CD8-positive, alpha-beta memory T cell (primary cell): ENCODE results near the gene MACROD2. TPM values are rescaled to one million over a fixed set of nuclear protein-coding genes. Genes with fewer than 3 reads are reported as not detected.

Experiments used
- CTCF ChIA-PET: fragments of 350-600 bp; sonication (Branson Sonifier 250); formaldehyde crosslinking; loops from one replicate; lab custom pipeline; 2021; ENCODE audit warnings: antibody characterized with exemption; lab: Charles Lee
- POLR2A ChIA-PET: fragments of 350-600 bp; sonication (Branson Sonifier 250); formaldehyde crosslinking; loops from one replicate; lab custom pipeline; 2021; ENCODE audit warnings: antibody characterized with exemption; lab: Charles Lee
- DNase-seq, 5 donors: peaks; one replicate each; pipeline versions ENCODE4 v3.0.0 to v3.0.0-alpha.2; 2020 to 2022; ENCODE audit warnings: mixed read lengths in 1 of 5
- H3K27ac ChIP-seq: one replicate; pipeline ENCODE4 v1.7.0; 2013; ENCODE audit warnings: low read depth, mild to moderate bottlenecking, low read length, moderate library complexity
- H3K27me3 ChIP-seq: 2 replicates; pipeline ENCODE4 v1.7.0; 2013; ENCODE audit warnings: low read length, mild to moderate bottlenecking; ENCODE audit not compliant: insufficient read depth, poor library complexity, severe bottlenecking
- H3K36me3 ChIP-seq: 2 replicates; pipeline ENCODE4 v1.7.0; 2013; ENCODE audit warnings: mild to moderate bottlenecking, low read length, moderate library complexity; ENCODE audit not compliant: insufficient read depth
- H3K4me1 ChIP-seq: 2 replicates; pipeline ENCODE4 v1.7.0; 2013; ENCODE audit warnings: mild to moderate bottlenecking, low read length, moderate library complexity; ENCODE audit not compliant: insufficient read depth
- H3K4me3 ChIP-seq: 2 replicates; pipeline ENCODE4 v1.7.0; 2013; ENCODE audit warnings: mild to moderate bottlenecking, low read length
- H3K9me3 ChIP-seq: 2 replicates; pipeline ENCODE4 v1.7.0; 2013; ENCODE audit warnings: mild to moderate bottlenecking, low read length
- H3K27ac Mint-ChIP-seq, 8 donors: one replicate each; pipeline ENCODE4 v1.8.0; 2020 to 2021; ENCODE audit warnings: mixed read lengths in 8 of 8, mild to moderate bottlenecking in 6 of 8, inconsistent platforms in 3 of 8, moderate library complexity in 3 of 8
- H3K27me3 Mint-ChIP-seq, 2 donors: one replicate each; pipeline ENCODE4 v1.8.0; 2020 to 2021; ENCODE audit warnings: mixed read lengths in 2 of 2, mild to moderate bottlenecking in 1 of 2, moderate library complexity in 1 of 2
- H3K36me3 Mint-ChIP-seq, 3 donors: one replicate each; pipeline ENCODE4 v1.8.0; 2020 to 2021; ENCODE audit warnings: mixed read lengths in 3 of 3, inconsistent platforms in 1 of 3, mild to moderate bottlenecking in 1 of 3
- H3K4me1 Mint-ChIP-seq, 3 donors: one replicate each; pipeline ENCODE4 v1.8.0; 2020 to 2021; ENCODE audit warnings: mixed read lengths in 3 of 3, inconsistent platforms in 1 of 3, mild to moderate bottlenecking in 1 of 3
- H3K4me3 Mint-ChIP-seq, 7 donors: one replicate each; pipeline ENCODE4 v1.8.0; 2020 to 2021; ENCODE audit warnings: mixed read lengths in 7 of 7, mild to moderate bottlenecking in 6 of 7, moderate library complexity in 4 of 7, inconsistent platforms in 2 of 7
- H3K9me3 Mint-ChIP-seq, 5 donors: one replicate each; pipeline ENCODE4 v1.8.0; 2020 to 2022; ENCODE audit warnings: mixed read lengths in 5 of 5, mild to moderate bottlenecking in 3 of 5, moderate library complexity in 2 of 5, inconsistent platforms in 1 of 5
- polyA plus RNA-seq: library from polyadenylated mRNA; unstranded; fragments of 300-500 nt; fragmentation: Illumina TruSeq; gene quantifications from one replicate; pipeline ENCODE4 v1.2.3, GENCODE V29; 2021
- total RNA-seq, 2 experiments: library from RNA; stranded (reverse); gene quantifications; one replicate each; pipeline ENCODE4 v1.2.3, GENCODE V29; 2021

MACROD2 gene
- total and polyA plus RNA-seq, 3 experiments from 2014 or later = not detected

DNA sequence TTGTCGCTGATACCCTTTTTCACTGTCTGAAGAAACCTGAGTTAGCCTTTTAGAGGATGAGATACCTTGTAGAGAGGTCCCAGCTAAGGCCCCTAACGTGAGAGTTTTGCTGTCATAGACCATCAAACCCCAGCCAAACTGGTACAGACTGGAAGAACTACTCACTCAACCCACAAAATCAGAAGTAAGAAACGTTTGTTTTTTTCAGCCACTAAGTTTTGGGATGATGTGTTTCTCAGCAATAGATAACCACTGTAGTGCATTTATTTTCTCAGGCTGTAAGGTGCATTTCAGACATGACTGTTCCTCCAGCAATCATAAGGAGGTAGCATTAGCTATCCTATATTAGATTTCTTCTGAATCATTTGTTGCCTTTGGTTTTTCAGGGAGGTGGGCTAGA, 749.4 kb downstream of the MACROD2 start:
- Histone ChIP-seq H3K27ac (no peak overlapping the region), H3K36me3 (no peaks in the 10 kb centered on the region), H3K4me3 (no peak overlapping the region), H3K4me1 (no peaks in the 10 kb centered on the region), H3K9me3 (no peaks in the 10 kb centered on the region), H3K27me3 (no peaks in the 10 kb centered on the region)
- DNase-seq = no peak
- POLR2A ChIA-PET = no interaction called here
- CTCF ChIA-PET = no interaction called here
- Mint-ChIP-seq H3K36me3 (no peaks in the 10 kb centered on the region), H3K4me3 (peak overlapping the region in 1 of 7 donors; percentile 36), H3K4me1 (no peaks in the 10 kb centered on the region), H3K9me3 (peaks cover 0 to 20% (median 5%) of the 10 kb centered on the region in 5 donors), H3K27me3 (no peaks in the 10 kb centered on the region), H3K27ac (no peak overlapping the region)

DNA sequence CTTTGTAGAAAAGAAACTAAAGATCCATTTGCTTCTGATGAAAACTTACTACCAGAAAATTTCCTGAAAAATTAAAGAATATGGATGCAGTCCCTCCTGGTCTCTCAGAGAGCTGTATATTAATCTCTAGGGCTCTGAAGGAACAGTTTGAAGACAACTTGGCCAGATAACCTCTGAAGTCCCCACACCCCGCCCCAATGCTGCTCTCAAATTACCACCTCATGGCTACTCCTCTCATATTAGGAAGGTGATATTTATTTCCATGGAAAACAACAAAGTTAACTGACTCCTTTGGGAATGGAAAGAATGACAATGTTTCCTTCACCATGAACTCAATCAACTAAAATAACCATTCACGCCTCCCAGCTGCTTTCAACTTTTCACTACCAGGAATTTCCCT, 750.5 kb downstream of the MACROD2 start:
- H3K27me3 ChIP-seq = no peaks in the 10 kb centered on the region
- H3K27ac ChIP-seq = no peak overlapping the region
- no peak for DNase-seq
- H3K9me3 Mint-ChIP-seq = peaks cover 0 to 22% (median 5%) of the 10 kb centered on the region in 5 donors
- no peak overlapping the region for H3K4me3 Mint-ChIP-seq
- no peaks in the 10 kb centered on the region for H3K9me3 ChIP-seq
- no peaks in the 10 kb centered on the region for H3K36me3 Mint-ChIP-seq
- ChIA-PET POLR2A (no interaction called here), CTCF (no interaction called here)
- no peaks in the 10 kb centered on the region for H3K36me3 ChIP-seq
- H3K4me3 ChIP-seq = no peak overlapping the region
- no peaks in the 10 kb centered on the region for H3K4me1 Mint-ChIP-seq
- no peaks in the 10 kb centered on the region for H3K4me1 ChIP-seq
- H3K27ac Mint-ChIP-seq = no peak overlapping the region
- H3K27me3 Mint-ChIP-seq = no peaks in the 10 kb centered on the region

DNA sequence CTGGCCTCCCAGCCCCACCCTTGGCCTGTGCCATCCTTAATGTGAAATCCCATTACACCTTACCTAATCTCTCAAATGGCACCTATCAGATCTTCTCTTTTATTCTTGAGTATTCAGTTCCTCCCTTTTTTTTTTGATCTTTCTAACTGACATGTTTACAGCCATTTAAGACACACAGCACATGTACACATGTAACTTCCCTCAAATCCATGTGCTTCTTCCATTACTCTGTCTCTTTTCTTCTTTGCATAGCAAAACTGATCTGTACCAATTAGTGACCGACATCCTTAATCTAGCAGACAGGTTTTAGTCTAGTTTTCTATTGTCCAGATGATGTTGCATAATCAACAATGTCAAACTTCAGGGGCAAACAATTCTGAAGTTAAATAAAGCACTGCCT, 755.9 kb downstream of the MACROD2 start:
- Histone ChIP-seq H3K27ac (no peak overlapping the region), H3K9me3 (no peaks in the 10 kb centered on the region), H3K27me3 (no peaks in the 10 kb centered on the region), H3K36me3 (no peaks in the 10 kb centered on the region), H3K4me1 (no peaks in the 10 kb centered on the region), H3K4me3 (no peak overlapping the region)
- ChIA-PET CTCF (no interaction called here), POLR2A (no interaction called here)
- Mint-ChIP-seq H3K4me1 (no peaks in the 10 kb centered on the region), H3K27ac (no peak overlapping the region), H3K4me3 (no peak overlapping the region), H3K36me3 (no peaks in the 10 kb centered on the region), H3K9me3 (peaks cover 0 to 23% (median 9%) of the 10 kb centered on the region in 5 donors), H3K27me3 (no peaks in the 10 kb centered on the region)
- no peak for DNase-seq

DNA sequence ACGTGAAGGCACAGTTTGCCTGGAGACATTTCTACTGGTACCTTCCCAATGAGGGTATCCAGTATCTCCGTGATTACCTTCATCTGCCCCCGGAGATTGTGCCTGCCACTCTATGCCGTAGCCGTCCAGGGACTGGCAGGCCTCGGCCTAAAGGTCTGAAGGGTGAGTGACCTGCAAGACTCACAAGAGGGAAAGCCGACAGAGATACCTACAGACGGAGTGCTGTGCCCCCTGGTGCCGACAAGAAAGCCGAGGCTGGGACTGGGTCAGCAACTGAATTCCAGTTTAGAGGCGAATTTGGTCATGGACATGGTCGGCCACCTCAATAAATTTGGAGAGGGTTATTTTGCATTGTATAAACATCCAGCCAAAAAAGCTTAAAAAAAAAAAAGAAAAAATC, 762.4 kb downstream of the MACROD2 start:
- Mint-ChIP-seq H3K36me3 (no peaks in the 10 kb centered on the region), H3K27ac (no peak overlapping the region), H3K9me3 (peaks cover 0 to 17% (median 8%) of the 10 kb centered on the region in 5 donors), H3K4me1 (no peaks in the 10 kb centered on the region), H3K27me3 (no peaks in the 10 kb centered on the region), H3K4me3 (no peak overlapping the region)
- H3K9me3 ChIP-seq = no peaks in the 10 kb centered on the region
- CTCF ChIA-PET = no interaction called here
- POLR2A ChIA-PET = no interaction called here
- no peaks in the 10 kb centered on the region for H3K4me1 ChIP-seq
- no peak overlapping the region for H3K27ac ChIP-seq
- DNase-seq = no peak
- H3K4me3 ChIP-seq = no peak overlapping the region
- H3K27me3 ChIP-seq = no peaks in the 10 kb centered on the region
- H3K36me3 ChIP-seq = no peaks in the 10 kb centered on the region

DNA sequence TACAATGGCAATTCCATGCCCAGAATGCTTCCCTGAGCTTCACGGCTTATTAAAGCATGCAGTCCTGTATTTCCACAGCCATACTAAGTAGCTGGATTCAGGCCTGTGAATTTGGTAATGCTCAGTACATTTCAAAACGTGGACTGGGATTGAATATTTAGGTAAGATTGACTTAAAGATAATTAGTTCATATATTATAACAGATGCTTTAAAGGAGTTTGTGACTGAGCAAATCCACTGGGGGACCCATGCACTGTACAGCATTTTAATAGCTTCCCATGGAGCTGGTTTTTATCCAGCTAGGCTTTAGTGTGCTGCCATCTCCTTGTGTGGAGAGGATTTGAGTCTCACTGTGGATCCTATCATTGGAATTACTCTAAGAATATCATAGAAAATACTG, 763.0 kb downstream of the MACROD2 start:
- Mint-ChIP-seq H3K4me3 (no peak overlapping the region), H3K27me3 (no peaks in the 10 kb centered on the region), H3K4me1 (no peaks in the 10 kb centered on the region), H3K27ac (no peak overlapping the region), H3K36me3 (no peaks in the 10 kb centered on the region), H3K9me3 (peaks cover 0 to 17% (median 10%) of the 10 kb centered on the region in 5 donors)
- no peaks in the 10 kb centered on the region for H3K9me3 ChIP-seq
- H3K27me3 ChIP-seq = no peaks in the 10 kb centered on the region
- no peaks in the 10 kb centered on the region for H3K4me1 ChIP-seq
- no peaks in the 10 kb centered on the region for H3K36me3 ChIP-seq
- no peak overlapping the region for H3K27ac ChIP-seq
- DNase-seq = no peak
- ChIA-PET POLR2A (no interaction called here), CTCF (no interaction called here)
- H3K4me3 ChIP-seq = no peak overlapping the region

DNA sequence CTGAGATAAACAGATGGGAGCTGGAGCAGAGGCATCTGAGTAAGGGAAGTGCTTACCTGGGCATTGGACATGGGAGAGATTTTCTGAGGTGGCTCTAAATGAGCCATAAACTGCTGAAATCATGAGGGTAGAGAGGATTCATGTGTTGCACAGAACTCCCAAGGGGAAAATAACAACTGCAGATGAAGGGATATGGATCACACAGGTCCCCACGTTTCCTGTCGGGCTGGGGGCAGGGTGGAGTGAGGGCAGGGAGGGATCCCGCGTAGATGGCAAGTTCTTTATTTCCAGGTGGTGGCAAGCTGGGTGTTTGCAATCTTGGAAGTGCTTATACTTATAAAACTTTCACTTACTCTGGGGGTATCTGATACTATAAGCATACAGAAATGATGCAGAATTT, 764.7 kb downstream of the MACROD2 start:
- H3K9me3 Mint-ChIP-seq = peaks cover 1 to 20% (median 6%) of the 10 kb centered on the region in 5 donors
- ChIA-PET POLR2A (no interaction called here), CTCF (no interaction called here)
- Histone ChIP-seq H3K27me3 (no peaks in the 10 kb centered on the region), H3K4me1 (no peaks in the 10 kb centered on the region), H3K36me3 (no peaks in the 10 kb centered on the region), H3K9me3 (no peaks in the 10 kb centered on the region), H3K27ac (no peak overlapping the region), H3K4me3 (no peak overlapping the region)
- H3K27ac Mint-ChIP-seq = no peak overlapping the region
- H3K4me3 Mint-ChIP-seq = no peak overlapping the region
- no peak for DNase-seq
- H3K27me3 Mint-ChIP-seq = no peaks in the 10 kb centered on the region
- no peaks in the 10 kb centered on the region for H3K36me3 Mint-ChIP-seq
- no peaks in the 10 kb centered on the region for H3K4me1 Mint-ChIP-seq

DNA sequence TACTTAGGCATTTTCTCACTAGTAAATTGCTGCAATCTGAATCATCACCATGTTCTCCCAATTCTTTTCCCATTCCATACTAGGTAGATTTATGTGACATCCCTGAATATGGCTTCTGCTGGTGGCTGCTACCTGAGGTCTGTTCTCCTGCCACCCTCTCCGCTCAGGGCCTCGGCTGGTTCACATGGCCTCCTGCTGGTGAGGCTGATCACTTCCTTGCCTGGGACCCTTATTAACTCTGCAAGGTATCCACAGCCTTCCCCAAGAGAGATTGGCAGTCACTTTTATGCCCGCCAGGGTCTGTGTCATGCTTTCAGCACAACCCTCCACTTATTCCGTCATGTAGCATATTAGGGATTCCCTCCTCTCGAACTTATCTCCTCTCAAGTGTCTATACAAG, 766.6 kb downstream of the MACROD2 start:
- Histone ChIP-seq H3K27me3 (no peaks in the 10 kb centered on the region), H3K4me1 (no peaks in the 10 kb centered on the region), H3K36me3 (no peaks in the 10 kb centered on the region), H3K27ac (no peak overlapping the region), H3K4me3 (no peak overlapping the region), H3K9me3 (no peaks in the 10 kb centered on the region)
- CTCF ChIA-PET = interaction anchor here (1.2 kb wide), 1 partner anchor 8 kb away, joined by 3 read pairs; no protein-coding TSS in a partner anchor
- no peak for DNase-seq
- Mint-ChIP-seq H3K36me3 (no peaks in the 10 kb centered on the region), H3K4me3 (no peak overlapping the region), H3K4me1 (no peaks in the 10 kb centered on the region), H3K27ac (no peak overlapping the region), H3K27me3 (no peaks in the 10 kb centered on the region), H3K9me3 (peaks cover 3 to 18% (median 11%) of the 10 kb centered on the region in 5 donors)
- POLR2A ChIA-PET = no interaction called here

DNA sequence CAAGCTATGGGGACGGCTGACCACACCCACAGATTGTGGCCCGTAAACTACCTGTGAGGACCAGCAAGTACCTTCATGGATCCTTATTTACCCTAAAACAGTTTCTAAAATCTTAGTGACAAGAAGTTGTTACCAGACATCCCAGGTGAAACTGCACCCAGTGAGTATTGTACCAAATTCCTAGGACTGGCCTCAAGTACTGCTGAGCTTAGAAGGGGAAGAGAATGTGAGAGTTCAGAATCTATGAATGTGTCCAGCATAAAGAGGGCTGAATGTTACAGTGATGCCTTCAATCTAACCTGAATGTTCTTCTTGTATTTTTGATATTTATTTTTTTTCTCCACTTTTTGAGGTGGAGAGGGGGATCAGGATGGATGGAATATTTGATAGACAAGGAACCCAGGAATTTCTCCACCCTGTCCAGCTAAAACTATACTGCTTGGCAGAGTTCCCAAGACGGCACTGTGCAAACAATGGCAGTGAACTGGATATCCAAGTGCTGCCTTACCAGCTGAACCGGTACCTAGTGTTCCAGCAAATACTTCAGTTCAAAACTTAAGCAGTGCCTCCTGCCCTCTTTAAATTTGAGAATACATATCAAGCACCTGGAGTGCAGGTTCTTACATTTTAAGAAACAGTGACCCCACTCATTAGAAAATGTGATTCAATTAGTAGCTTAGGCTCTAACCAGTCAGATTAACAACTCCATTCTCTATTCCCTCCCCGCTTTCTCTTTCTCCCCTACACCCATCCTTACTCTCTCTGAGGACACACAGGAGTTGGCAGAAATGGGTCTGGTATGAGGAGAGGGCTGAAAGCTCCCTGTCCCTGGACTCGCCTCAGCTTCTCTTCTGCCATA, 769.4 kb downstream of the MACROD2 start:
- no peaks in the 10 kb centered on the region for H3K36me3 Mint-ChIP-seq
- ChIA-PET POLR2A (no interaction called here), CTCF (no interaction called here)
- H3K27me3 Mint-ChIP-seq = no peaks in the 10 kb centered on the region
- H3K4me3 Mint-ChIP-seq = no peak overlapping the region
- no peak overlapping the region for H3K27ac ChIP-seq
- DNase-seq = no peak
- no peaks in the 10 kb centered on the region for H3K4me1 ChIP-seq
- no peak overlapping the region for H3K4me3 ChIP-seq
- H3K4me1 Mint-ChIP-seq = no peaks in the 10 kb centered on the region
- H3K9me3 ChIP-seq = no peaks in the 10 kb centered on the region
- H3K9me3 Mint-ChIP-seq = peaks cover 5 to 21% (median 14%) of the 10 kb centered on the region in 5 donors
- H3K27me3 ChIP-seq = no peaks in the 10 kb centered on the region
- H3K36me3 ChIP-seq = no peaks in the 10 kb centered on the region
- H3K27ac Mint-ChIP-seq = no peak overlapping the region
